Keratinocyte (primary cell): Measurements from ENCODE around the gene CDC14B. TPM values are rescaled to one million over a fixed set of nuclear protein-coding genes. Genes with fewer than 3 reads are reported as not detected.

Experiments used
- DNase-seq: peaks from one replicate; pipeline ENCODE4 v3.0.0-alpha.2; 2011; ENCODE audit warnings: low read depth, missing footprints, low spot score
- FAIRE-seq: peaks from 2 replicates; lab custom pipeline; 2011; peaks lifted over from hg19 to GRCh38; lab: Jason Lieb, UNC
- H2AFZ ChIP-seq: 2 replicates; pipeline ENCODE4 v1.6.0; 2012; ENCODE audit warnings: low read length, control low read depth, inconsistent platforms; ENCODE audit not compliant: control insufficient read depth
- H3K27ac ChIP-seq: 2 replicates; pipeline ENCODE4 v1.5.1; 2011; ENCODE audit warnings: low read length; ENCODE audit not compliant: control insufficient read depth, insufficient read depth
- H3K27me3 ChIP-seq: 3 replicates; pipeline ENCODE4 v1.6.0; 2011; ENCODE audit warnings: low read length; ENCODE audit not compliant: control insufficient read depth, insufficient read depth; ENCODE audit errors: extremely low read depth
- H3K36me3 ChIP-seq, 2 experiments: 2 replicates in 1 of 2; 3 replicates in 1 of 2; pipeline ENCODE4 v1.5.1; 2011; ENCODE audit warnings: low read length in 2 of 2, mild to moderate bottlenecking in 1 of 2; ENCODE audit not compliant: control insufficient read depth in 2 of 2, insufficient read depth in 2 of 2; ENCODE audit errors: extremely low read depth in 1 of 2
- H3K4me1 ChIP-seq: 3 replicates; pipeline ENCODE4 v1.5.1; 2011; ENCODE audit warnings: low read length; ENCODE audit not compliant: control insufficient read depth, insufficient read depth; ENCODE audit errors: extremely low read depth
- H3K4me2 ChIP-seq: 3 replicates; pipeline ENCODE4 v1.6.0; 2011; ENCODE audit warnings: low read depth, low read length; ENCODE audit not compliant: control insufficient read depth, insufficient read depth; ENCODE audit errors: extremely low read depth
- H3K4me3 ChIP-seq, 3 experiments: fragments of 200-600 bp in 1 of 3; sonication (generic) in 1 of 3; 2 replicates in 2 of 3; 3 replicates in 1 of 3; pipeline ENCODE4 v1.5.1; 2011 to 2016; ENCODE audit warnings: low read length in 3 of 3, mild to moderate bottlenecking in 3 of 3, control low read depth in 2 of 3, inconsistent platforms in 1 of 3, low read depth in 1 of 3, mixed read lengths in 1 of 3, mixed run types in 1 of 3, moderate library complexity in 1 of 3; ENCODE audit not compliant: control insufficient read depth in 2 of 3, insufficient read depth in 2 of 3; ENCODE audit errors: extremely low read depth in 1 of 3
- H3K79me2 ChIP-seq: 2 replicates; pipeline ENCODE4 v1.6.0; 2012; ENCODE audit warnings: low read length; ENCODE audit not compliant: control insufficient read depth, insufficient read depth
- H3K9ac ChIP-seq: 3 replicates; pipeline ENCODE4 v1.6.0; 2011; ENCODE audit warnings: low read length; ENCODE audit not compliant: control insufficient read depth, insufficient read depth; ENCODE audit errors: extremely low read depth
- H3K9me1 ChIP-seq: 3 replicates; pipeline ENCODE4 v1.6.0; 2011; ENCODE audit warnings: low read length; ENCODE audit not compliant: control insufficient read depth, insufficient read depth; ENCODE audit errors: extremely low read depth
- H3K9me3 ChIP-seq: 2 replicates; pipeline ENCODE4 v1.5.1; 2012; ENCODE audit warnings: low read depth, low read length; ENCODE audit not compliant: control insufficient read depth
- H4K20me1 ChIP-seq: 3 replicates; pipeline ENCODE4 v1.6.0; 2011; ENCODE audit warnings: low read length; ENCODE audit not compliant: control insufficient read depth, insufficient read depth; ENCODE audit errors: extremely low read depth
- CTCF ChIP-seq, 3 experiments: IDR thresholded peaks in 1 of 3; conservative IDR thresholded peaks in 1 of 3; optimal IDR thresholded peaks in 1 of 3; 2 replicates in 2 of 3; 3 replicates in 1 of 3; pipeline versions ENCODE3 to v1.5.1; 2011; ENCODE audit warnings: low read length in 3 of 3, mild to moderate bottlenecking in 3 of 3, moderate library complexity in 2 of 3, control low read depth in 1 of 3, inconsistent platforms in 1 of 3; ENCODE audit not compliant: insufficient read depth in 2 of 3; ENCODE audit errors: extremely low read depth in 1 of 3
- EZH2 ChIP-seq: IDR thresholded peaks from one replicate; pipeline ENCODE4 v1.6.1; 2012; ENCODE audit warnings: inconsistent platforms, mild to moderate bottlenecking, low read length, moderate library complexity
- dilution Hi-C: fragments of 300-500 bp; cut with MboI; formaldehyde crosslinking; loops from one replicate; pipeline ENCODE4 v1.7.0; 2020; ENCODE audit warnings: low sequenced_read_pairs; ENCODE audit not compliant: extremely low pct_ligation_motif_present
- polyA plus RNA-seq, 5 experiments: library from polyadenylated mRNA; depleted of rRNA in 3 of 5; stranded (reverse) in 3 of 5; stranded (forward) in 1 of 5; unstranded in 1 of 5; fragments of >200 nt; gene quantifications; 1 replicate in 1 of 5; 2 replicates in 3 of 5; 3 replicates in 1 of 5; pipeline versions ENCODE4 v1.2.1 to v1.2.3, GENCODE V29; 2011 to 2012; ENCODE audit warnings: missing spikeins in 2 of 5, low read depth in 1 of 5, low replicate concordance in 1 of 5

The CDC14B gene
- polyA plus RNA-seq, 1 donor (not counting 4 experiments of a cell fraction or from before 2014, with no cell fraction given): 7.5 TPM

DNA sequence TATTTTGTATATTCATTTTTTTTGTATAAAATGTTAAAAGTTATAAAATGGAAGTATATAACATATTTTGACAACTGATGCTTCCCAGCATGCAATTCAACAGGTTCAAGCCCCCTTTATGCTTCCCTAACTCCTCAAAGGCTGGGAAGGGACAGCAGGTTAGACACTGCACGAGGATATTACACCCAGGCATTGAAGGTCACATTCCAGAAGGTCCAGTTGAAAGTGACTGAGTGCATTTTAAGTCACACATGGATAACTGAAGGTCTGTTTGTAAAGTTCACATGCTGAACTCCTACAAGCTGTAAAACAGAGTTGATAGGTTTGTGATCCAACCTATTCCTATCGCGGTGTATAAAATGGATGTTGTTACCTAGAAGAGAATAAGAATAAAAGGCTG, 21.9 kb upstream of the CDC14B start:
- peaks cover 3 to 4% of the 10 kb centered on the region in 2 experiments for H3K36me3 ChIP-seq
- TF ChIP-seq EZH2 (no peak), CTCF (optimal IDR thresholded peaks at IDR 0.05 in 1 of 3, IDR thresholded peaks at IDR 0.05 in 1 of 3, conservative IDR thresholded peaks at IDR 0.05 in 1 of 3; ENCODE audit: extremely low read depth in 1 of 3, insufficient read depth in 2 of 3, low read length in 3 of 3) (no peak)
- no peak overlapping the region for H3K27ac ChIP-seq
- no peak for DNase-seq
- H3K27me3 ChIP-seq: no peaks in the 10 kb centered on the region
- H3K4me2 ChIP-seq: no peak overlapping the region
- H3K9me1 ChIP-seq: no peaks in the 10 kb centered on the region
- H3K4me1 ChIP-seq: no peaks in the 10 kb centered on the region
- H3K9ac ChIP-seq: no peak overlapping the region
- no peaks in the 10 kb centered on the region for H3K9me3 ChIP-seq
- no peak overlapping the region for H3K4me3 ChIP-seq
- H4K20me1 ChIP-seq: no peaks in the 10 kb centered on the region
- dilution Hi-C loops: no loop called here
- H2AFZ ChIP-seq: no peak overlapping the region
- no peak for FAIRE-seq
- no peaks in the 10 kb centered on the region for H3K79me2 ChIP-seq

- dilution Hi-C loops: no loop called here
- no peak overlapping the region for H2AFZ ChIP-seq
- H3K4me3 ChIP-seq: no peak overlapping the region
Measured at GRCh38 chr9:96638606-96639364, 19.1 kb upstream of the CDC14B start.

More at GRCh38 chr9:96638606-96639364, 19.1 kb upstream of the CDC14B start:
- no peak overlapping the region for H3K27ac ChIP-seq
- DNase-seq (no peak), FAIRE-seq (no peak)
- no peaks in the 10 kb centered on the region for H3K27me3 ChIP-seq
- H3K9me3 ChIP-seq: no peaks in the 10 kb centered on the region
- H3K4me2 ChIP-seq: no peak overlapping the region
- no peak for TF ChIP-seq EZH2
- TF ChIP-seq CTCF (optimal IDR thresholded peaks at IDR 0.05 in 1 of 3, IDR thresholded peaks at IDR 0.05 in 1 of 3, conservative IDR thresholded peaks at IDR 0.05 in 1 of 3; ENCODE audit: extremely low read depth in 1 of 3, insufficient read depth in 2 of 3, low read length in 3 of 3): no peak
- no peaks in the 10 kb centered on the region for H3K9me1 ChIP-seq
- H4K20me1 ChIP-seq: no peaks in the 10 kb centered on the region
- no peak overlapping the region for H3K9ac ChIP-seq
- H3K36me3 ChIP-seq: peaks cover 2 to 3% of the 10 kb centered on the region in 2 experiments
- no peaks in the 10 kb centered on the region for H3K4me1 ChIP-seq
- no peaks in the 10 kb centered on the region for H3K79me2 ChIP-seq
